NCI-H524 (cell line): Measurements from ENCODE around the gene PRRG4.
"Not testable (repeated sequence)": the region's sequence is repeated elsewhere in the genome, so short reads cannot be mapped to it uniquely, and the experiment has no call there.

Experiments
- DNase-seq, 2 experiments: peaks; one replicate each; lab custom pipeline; 2025; lab: John Stamatoyannopoulos, UW

Gene PRRG4

DNA sequence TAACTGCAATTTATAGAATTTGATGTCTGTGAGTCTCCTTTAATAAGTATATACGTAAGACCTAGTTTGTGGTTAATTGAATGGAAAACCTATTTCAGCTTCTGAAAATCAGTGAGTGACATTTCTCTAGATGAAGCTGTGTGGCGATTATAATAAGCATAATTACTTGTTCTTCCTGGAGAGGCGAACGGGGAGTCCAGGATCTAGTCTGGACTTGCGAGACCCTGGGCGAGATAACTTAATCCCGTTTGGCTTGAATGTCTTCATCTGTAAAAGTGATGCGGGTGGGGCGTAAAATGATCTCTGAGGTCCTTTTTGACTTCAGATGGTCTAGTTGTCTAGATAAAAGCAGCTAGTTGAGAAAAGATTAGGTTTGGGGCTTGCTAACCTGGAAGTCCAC, 1.1 kb downstream of the PRRG4 start:
- DNase-seq, result peak in 1 of 2 experiments; percentile 8

DNA sequence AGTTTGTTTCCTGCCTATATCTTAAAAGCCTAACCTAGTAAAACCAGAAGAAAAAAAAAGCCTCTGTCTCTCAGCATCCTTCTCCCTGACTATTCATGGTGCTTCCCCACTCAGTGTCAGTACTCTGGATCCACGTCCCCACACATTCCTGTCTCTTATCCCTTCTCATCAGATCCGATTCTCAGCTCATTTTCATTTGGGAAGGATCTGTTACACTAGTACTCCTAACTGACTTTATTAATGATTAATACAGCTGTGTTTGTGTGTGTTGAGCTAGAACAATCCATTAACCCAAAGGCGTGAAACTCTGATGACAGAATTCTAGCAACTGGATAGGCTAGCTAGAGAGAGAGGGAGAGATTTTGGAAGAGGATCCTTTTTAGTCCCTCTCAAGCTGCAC, 1.5 kb downstream of the PRRG4 start:
- DNase-seq, result no peak

DNA sequence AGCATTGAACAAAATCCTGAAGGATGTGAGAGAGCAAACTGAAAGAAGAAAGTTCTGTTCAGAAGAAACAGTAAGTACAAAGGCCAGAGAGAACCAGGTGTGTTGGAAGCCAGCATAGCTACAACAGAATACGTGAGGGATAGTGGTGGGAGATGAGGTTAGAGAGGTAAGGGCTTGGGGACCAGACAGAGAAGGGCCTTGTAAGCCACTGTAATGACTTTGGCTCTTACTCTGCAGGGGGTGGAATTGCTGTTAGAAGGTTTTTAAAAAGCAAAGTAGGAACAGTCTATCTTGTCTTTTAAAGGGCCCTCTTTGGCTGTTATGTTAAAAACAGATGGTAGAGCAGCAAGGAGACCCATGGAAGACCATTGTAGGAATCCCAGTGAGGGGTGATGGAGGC, 4.2 kb downstream of the PRRG4 start:
- DNase-seq, result no peak

DNA sequence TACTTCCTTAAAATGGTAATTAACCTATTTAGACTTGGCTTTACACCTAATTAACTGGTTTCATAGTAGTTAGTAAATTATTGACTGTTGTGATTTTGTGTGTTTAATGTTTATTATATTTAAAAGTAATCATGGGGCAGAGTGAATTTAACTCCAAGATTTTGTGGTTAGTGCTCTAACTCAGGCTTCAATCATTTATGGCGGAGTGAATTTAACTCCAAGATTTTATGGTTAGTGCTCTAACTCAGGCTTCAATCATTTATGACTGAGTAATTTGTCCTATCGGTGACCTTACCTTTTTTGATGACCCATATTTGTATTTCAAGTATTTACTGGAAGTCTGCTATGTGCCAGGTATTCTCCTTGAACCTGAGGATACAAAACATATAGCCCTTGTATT, 7.2 kb downstream of the PRRG4 start:
- DNase-seq, result no peak

DNA sequence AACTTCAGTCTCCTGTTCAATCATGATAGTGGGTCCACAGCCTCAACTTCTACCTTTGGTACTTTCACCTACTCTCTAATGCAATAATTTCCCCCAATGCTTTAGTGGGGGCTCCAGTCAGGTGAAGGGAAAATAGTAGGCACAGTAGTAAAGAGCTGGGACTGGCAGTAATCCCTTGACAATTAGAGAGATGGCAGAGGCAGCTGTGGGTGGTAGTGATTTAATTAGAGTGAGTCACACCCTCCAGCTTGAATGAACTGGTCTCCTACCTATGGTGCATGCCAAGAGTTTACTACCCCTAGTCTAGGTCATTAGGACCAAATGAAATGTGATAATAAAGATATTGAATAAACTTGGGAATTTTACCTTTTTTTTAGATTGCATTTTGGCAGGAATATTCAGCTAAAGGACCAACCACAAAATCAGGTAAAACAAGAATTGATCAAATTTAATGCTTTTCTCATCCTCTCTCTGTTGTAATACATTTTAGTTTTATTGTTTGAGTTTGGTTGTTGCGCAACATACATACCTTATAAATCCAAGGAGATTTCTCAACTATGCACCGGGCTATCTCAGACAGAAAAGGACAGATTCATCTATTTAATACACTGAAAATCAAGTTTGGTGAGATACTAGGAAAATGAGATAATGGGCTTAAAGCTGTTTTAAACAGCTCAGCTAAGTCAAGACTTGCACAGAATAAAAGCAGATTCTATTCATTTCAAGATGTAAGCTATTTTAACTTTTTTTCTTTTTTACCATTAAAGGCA, 9.0 kb downstream of the PRRG4 start:
- DNase-seq, result peak in 1 of 2 experiments; percentile 36

DNA sequence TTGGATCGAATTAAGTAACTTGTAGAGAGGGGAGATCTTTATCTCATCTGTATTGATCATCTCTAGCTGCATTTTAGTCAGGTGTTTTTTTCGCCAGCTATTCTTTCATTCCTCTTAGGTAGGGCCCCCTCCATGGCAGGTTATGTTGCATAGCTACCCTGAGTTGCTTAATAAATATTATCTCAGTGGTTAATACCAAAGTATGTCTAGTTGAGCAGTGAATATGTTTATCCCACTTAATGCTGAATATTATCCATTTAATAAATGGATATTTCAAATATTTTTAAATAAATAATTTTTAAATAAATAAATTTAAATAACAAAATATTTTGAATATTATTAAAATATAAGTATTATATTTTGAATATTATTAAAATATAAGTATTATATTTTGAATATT, 9.6 kb downstream of the PRRG4 start:
- DNase-seq, result no peak

DNA sequence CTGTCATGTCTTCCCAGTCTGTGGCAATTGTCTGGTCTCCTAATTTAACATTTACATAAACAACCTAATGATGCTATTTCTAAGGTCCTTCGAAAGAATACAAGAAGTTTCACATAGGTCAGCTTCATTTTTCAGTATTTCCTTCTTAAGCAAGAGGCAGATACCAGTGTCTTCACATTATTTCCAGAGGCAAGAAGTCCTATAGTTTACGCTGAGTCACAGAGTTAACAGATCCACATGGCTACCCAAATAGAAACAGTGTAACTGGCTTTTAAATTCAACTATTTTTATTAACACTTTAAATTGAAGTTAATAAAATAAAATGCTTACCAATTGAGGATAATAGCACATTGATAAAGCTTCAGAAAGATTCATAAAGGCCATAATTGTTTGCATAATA, 10.9 kb downstream of the PRRG4 start:
- no peak for DNase-seq

DNA sequence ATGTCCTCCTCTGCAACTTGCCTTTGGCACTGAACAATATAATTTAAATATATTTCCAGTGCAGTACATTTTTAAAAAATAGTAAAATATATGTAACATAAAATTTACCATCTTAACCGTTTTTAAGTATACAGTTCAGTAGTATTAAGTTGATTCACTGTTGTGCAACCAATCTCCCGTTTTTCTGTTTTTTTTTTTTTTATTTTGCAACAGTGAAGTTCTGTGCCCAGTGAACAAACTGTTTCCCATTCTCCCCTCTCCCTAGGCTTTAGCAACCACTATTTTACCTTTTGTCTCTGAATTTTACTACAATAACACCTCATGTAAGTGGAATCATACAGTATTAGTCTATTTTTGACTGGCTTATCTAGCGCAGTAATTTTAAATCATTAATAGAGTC, 13.8 kb downstream of the PRRG4 start:
- no peak for DNase-seq

DNA sequence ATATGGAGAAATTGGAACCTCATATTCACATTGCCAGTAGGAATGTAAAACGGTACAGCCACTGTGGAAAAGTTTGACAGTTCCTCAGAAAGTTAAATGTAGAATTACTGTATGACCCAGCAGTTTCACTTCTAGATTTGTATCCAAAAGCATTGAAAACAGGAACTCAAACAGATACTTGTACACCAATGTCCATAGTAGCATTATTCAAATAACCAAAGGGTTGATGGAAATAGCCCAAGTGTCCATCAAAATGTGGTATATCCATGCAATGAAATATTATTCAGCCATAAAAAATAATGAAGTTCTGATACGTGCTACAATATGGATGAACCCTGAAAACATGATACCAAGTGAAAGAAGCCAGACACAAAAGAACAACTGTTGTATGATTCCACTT, 17.8 kb downstream of the PRRG4 start:
- no peak for DNase-seq

DNA sequence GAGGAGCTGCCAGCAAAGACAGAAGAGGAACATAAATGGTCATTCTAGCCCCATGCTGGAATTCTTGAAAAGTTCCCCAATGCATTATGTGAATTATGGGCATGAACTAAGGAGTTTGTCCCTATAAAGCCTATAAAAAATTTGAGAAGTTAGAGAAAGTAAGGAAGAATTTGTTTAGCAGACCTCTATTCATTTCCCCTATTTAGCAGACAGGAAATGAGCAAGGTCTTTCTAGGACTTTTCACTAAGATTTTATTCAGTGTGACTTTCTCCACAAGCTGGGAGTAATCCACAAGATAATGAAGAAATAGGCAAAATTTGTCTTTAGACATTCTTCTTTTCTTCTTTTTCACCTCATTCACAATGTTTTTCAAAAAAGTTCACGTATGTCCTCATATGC, 20.0 kb downstream of the PRRG4 start:
- DNase-seq, result no peak

DNA sequence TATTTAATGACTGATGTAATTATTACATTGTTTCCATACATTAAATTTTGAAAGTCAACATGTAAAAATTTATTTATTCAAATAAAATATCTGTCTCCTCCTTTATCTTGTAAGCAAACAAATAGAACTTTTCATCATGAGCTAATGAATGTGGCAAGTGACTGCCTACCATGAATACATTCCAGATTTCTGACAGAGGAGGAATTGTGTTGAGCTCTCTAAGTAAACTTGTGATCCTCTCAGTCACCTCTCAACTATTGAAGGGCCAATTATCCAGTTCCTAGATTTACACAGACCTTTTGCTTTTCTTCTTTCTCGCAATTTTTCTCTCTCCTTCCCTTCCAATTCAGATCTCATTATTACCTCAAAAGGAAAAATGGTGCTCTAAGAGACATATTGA, 21.5 kb downstream of the PRRG4 start:
- DNase-seq, result no peak

DNA sequence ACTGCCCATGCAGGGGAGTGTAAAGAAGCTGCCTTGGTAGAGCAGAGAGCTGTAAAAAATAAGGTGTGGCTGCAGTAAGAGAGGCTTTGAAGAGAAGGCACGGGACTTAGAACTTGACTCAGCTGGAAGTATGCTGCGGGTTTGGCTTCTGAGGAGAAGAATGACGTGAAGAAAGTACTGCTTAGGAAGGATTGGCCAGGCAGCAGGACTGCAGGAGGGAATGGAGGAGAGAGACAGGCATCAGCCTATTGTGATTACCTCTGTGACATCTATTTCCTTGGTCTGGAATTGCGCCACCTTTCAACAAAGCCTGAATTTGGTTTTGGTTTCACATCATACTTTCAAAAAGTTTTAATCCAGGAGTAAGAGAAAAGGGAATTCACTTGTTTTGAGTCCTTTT, 22.5 kb downstream of the PRRG4 start:
- DNase-seq, result no peak

DNA sequence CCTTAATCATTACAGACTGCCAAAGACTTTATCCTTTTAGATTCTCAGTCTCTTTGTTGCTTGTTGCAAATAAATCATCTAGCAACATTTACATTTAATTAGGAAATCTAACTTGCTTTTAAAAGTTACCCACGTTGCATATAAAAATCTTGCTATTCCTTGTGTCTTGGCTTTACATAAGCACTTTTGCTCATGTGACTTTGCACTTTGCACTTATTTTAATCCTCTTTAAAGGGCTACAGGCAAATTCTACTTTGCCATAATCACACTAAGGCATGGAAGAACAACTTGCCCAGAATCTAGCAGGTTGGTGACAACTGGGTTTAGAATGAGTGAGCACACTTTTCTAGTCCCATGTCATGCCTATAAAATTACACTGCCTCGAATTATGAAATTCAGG, 25.9 kb downstream of the PRRG4 start:
- DNase-seq, result peak in 1 of 2 experiments; percentile 12

DNA sequence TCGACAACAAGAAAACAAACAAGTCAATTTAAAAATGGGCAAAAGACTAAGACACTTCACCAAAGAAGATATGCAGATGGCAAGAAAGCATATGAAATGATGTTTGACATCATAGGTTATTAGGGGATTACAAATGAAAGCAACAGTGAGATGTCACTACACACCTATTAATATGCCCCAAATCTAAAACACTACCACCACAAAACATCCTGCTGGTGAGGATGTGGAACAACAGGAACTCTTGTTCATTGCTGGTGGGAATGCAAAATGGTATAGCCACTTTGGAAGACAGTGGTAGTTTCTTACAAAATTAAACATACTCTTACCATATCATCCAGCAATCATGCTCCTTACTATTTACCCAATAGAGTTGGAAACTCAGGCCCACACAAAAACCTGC, 29.0 kb downstream of the PRRG4 start:
- no peak for DNase-seq

DNA sequence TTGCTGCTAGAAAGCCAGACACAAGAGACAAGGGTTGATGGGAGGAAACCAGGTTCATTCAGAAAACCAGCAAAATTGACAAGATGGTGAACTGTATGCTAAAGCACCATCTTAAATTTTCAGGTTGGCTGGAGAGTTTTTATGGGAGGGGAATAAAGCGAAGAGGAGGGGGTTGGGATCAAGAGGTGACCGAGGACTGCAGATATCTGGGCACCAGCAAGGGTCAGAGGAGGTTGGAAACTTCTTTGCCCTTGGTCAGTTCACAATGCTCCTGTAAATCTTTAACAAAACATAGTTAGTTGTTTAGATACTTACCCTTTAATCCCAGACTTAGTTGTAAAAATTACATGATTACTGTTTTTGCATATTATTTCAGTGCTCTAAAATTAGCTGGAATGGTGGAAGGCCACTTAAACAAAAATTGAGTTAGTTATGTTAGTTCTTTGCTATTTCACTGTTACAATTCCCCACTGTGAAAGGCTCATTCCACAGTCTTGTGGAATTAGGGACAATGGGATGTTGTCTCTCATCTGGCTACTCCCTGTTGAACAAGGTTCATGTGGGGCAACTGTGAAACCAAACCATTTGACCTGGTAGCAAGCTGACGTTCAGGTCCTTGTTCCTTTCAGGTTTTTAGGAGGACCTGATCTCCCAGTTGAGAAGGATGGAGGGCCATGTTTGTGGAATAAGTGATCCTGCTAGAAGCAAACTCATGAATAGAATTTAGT, 32.3 kb downstream of the PRRG4 start:
- DNase-seq, result no peak

DNA sequence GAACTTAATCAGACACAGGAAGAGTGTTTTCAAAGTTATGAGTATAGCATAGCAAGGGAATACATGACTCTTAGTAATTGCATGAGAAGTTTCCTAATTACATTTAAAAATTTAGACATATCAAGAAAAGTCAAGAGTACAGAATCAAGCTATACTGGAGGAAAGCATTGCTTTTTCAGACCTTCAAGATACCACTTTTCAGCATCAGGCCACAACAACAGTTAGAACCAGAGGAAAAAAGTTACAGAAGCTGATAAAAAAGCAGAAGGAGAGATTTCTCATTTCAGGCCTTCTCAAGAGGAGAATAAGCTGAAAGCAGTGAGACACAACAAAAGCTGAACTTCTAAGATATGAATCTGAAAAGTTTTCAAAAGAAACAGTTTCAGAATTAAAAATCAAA, 34.8 kb downstream of the PRRG4 start:
- DNase-seq, result no peak

DNA sequence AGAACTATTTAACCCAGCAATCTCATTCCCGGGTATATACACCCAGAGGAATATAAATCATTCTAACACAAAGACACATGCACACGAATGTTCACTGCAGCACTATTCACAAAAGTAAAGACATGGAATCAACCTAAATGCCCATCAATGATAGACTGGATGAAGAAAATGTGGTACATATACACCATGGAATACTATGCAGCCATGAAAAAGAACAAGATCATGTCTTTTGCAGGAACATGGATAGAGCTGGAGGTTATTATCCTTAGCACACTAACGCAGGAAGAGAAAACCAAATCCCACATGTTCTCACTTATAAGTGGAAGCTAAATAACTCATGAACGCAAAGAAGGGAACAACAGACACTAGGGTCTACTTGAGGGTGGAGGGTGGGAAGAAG, 39.0 kb downstream of the PRRG4 start:
- DNase-seq, result not testable (repeated sequence)

DNA sequence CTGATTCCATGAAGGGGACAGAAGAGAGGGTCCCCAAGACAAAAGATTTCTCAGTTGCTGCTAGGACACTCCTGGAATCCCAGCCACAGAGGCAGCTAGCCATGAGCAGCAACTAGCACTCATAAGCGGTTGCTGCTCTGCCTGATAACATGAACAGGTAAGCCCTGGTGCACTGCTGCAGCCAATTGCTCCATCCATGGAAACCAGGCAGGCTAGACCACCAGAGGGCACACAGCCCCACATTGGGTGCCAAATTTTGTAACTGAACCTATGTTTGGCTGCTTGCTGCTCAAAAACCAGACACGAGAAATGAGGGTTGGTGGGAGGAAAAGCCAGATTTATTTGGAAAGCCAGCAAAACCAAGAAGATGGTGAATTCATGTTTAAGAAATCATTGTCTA, 40.9 kb downstream of the PRRG4 start:
- peak; percentile 15 to 47 for DNase-seq

DNA sequence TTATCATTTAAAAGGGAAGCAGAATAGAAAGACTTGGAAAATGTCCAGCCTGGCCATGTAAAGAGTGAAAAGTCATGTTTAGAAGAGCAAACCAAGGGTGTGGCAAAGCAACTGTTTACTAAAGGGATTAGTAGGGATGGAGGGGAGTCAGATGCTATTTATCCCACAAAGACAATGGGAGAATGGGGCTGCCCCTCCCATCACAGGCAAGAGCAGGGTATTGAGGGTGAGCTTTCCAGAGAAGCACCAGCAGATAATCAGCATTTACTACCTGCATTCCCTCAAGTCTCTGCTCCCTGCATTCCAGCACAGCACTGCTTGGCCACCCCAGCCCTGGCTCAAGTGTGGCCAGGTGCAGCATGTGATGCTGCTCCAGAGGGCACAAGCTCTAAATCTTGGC, 44.4 kb downstream of the PRRG4 start:
- peak in 1 of 2 experiments; percentile 10 for DNase-seq

DNA sequence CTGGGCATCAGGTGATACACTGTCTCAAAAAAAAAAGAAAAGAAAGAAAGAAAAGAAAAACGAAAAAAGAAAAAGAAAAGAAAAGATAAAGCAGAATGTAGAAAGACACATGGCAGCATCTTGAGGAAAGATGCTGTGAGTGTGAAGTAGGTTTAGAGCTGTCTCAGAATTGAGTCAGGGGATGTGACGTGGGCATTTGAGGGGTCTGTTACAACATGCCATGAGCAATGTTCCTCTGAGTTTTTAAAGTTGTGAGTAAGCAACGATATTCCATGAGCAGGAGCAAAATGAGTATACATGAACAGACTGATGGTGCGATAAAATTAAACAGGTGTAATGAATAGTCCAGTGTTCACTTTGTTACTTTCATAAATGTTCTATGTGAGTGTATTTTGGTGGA, 51.6 kb downstream of the PRRG4 start:
- no peak for DNase-seq

DNA sequence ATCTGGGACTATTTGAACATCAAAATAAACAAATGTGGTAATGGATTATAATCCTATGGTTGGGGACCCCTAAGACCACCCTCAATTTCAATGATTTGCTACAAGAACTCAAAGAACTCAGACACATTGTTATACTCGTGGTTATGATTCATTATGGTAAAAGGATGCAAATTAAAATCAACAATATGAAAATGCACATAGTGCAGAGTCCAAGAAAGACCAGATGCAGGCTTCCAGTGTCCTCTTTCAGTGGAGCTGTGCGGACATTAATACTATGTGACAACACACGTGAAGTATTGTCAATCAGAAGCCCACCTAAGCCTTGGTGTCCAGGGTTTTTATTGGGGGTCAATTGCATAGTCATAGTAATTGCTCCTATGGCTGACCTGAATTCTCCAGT, 53.7 kb downstream of the PRRG4 start:
- no peak for DNase-seq

DNA sequence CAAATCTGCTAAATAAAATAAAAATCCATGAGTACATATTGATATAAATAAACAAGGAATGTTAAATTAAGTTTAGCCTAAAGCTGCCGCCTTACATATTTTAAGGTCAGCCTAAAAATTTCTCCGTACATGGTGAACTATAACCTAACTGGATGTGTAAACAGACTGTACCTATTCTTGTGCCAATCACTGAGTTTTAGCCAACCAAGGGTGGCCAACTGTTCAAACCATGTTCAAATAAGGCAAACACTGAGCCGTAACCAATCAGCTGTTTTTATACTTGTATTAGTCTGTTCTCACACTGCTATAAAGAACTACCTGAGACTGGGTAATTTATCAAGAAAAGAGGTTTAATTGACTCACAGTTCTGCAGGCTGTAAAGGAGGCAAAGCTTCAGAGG, 54.3 kb downstream of the PRRG4 start:
- DNase-seq, result no peak

DNA sequence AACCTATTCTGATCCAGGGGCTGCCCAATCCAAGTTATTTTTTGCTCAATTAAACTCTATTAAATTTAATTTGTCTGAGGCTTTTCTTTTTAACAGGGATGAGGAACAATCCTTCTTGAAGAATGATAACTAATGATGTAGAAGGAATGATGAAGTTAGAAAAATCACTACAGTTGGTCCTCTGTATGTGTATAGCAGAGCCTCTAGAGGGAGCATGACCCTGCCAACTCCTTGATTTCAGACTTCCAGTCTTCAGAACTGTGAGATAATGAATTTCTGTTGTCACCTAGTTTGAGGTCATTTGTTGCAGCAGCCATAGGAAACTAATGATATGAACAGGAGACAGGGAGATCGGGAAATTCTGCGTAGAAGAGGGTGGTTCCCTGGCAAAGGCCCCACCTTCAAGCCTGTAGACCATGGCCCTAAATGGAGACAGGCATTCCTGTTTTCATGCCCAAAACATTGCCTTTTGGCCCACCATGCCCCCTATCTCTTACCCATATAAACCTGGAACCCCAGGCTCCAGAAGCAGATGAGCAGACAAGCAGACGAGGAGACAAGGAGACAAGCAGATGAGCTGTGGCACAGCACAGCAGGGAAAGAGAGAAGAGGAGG, 55.1 kb downstream of the PRRG4 start:
- DNase-seq, result peak in 1 of 2 experiments; percentile 12
